Subcutaneous adipose tissue (tissue), 4 donors: ENCODE measurements around the gene FGR. TPM values are rescaled to one million over a fixed set of nuclear protein-coding genes. Genes with fewer than 3 reads are reported as not detected.

Experiments
- CTCF ChIP-seq: fragments of 450-650 bp; IDR thresholded peaks from one replicate; pipeline ENCODE4 v1.5.1; 2016; ENCODE audit warnings: low read depth, mild to moderate bottlenecking, control low read depth, antibody characterized with exemption, moderate library complexity
- total RNA-seq, 4 donors: library from RNA; depleted of rRNA; stranded (reverse); fragments of >200 nt; gene quantifications; one replicate each; pipeline ENCODE4 v1.1.0, GENCODE V29; 2016

The FGR gene
- total RNA-seq, 4 donors from 2014 or later, result 22.4 to 179 (median 44.6) TPM

- TF ChIP-seq CTCF, result no peak
Measured at GRCh38 chr1:27630859-27631491, 4.0 kb downstream of the FGR start.

GRCh38 chr1:27628712-27629111, 6.3 kb downstream of the FGR start:
- TF ChIP-seq CTCF, result no peak

- TF ChIP-seq CTCF, result no peak
Measured at GRCh38 chr1:27627061-27627460, 7.9 kb downstream of the FGR start.

- no peak for TF ChIP-seq CTCF
Measured at GRCh38 chr1:27626031-27626935, 8.7 kb downstream of the FGR start.

GRCh38 chr1:27624467-27625178, 10.4 kb downstream of the FGR start:
- TF ChIP-seq CTCF, result no peak

GRCh38 chr1:27623327-27624212, 11.4 kb downstream of the FGR start:
- no peak for TF ChIP-seq CTCF
